ENCODE results near the gene ATRN. TPM values are rescaled to one million over a fixed set of nuclear protein-coding genes. Genes with fewer than 3 reads are reported as not detected.

ATRN gene
- total RNA-seq, 4 donors from 2014 or later: 14.4 to 20.0 (median 16.3) TPM

- in situ Hi-C loops (cut with MboI; ENCODE audit: low sequenced_read_pairs in 4 of 4) (no loop called here), intact Hi-C loops (cut with DNase I; ENCODE audit: low total_unique reads) (no loop called here)
- H3K27ac ChIP-seq: no peak overlapping the region
- ATAC-seq: no peak
- H3K9me3 ChIP-seq: no peaks in the 10 kb centered on the region
- H3K4me1 ChIP-seq: no peaks in the 10 kb centered on the region
- no peaks in the 10 kb centered on the region for H3K27me3 ChIP-seq
- no peak for TF ChIP-seq CTCF (IDR thresholded peaks at IDR 0.05 in 4 of 5, conservative IDR thresholded peaks at IDR 0.05 in 1 of 5)
- no peak for TF ChIP-seq POLR2A (IDR thresholded peaks at IDR 0.05)
- no peak overlapping the region for H3K4me3 ChIP-seq
- DNase-seq: no peak
- H3K36me3 ChIP-seq: peaks cover 0 to 20% of the 10 kb centered on the region in 2 donors
Measured at GRCh38 chr20:3606021-3606420, 135.2 kb downstream of the ATRN start.

GRCh38 chr20:3611901-3612300, 141.1 kb downstream of the ATRN start:
- no peak for TF ChIP-seq CTCF (IDR thresholded peaks at IDR 0.05 in 4 of 5, conservative IDR thresholded peaks at IDR 0.05 in 1 of 5)
- no peak for TF ChIP-seq POLR2A (IDR thresholded peaks at IDR 0.05)
- H3K4me3 ChIP-seq: no peak overlapping the region
- ATAC-seq: no peak
- no peak overlapping the region for H3K27ac ChIP-seq
- no peaks in the 10 kb centered on the region for H3K4me1 ChIP-seq
- no peaks in the 10 kb centered on the region for H3K27me3 ChIP-seq
- intact Hi-C loops (cut with DNase I; ENCODE audit: low total_unique reads) (no loop called here), in situ Hi-C loops (cut with MboI; ENCODE audit: low sequenced_read_pairs in 4 of 4) (no loop called here)
- H3K9me3 ChIP-seq: no peaks in the 10 kb centered on the region
- no peak for DNase-seq
- H3K36me3 ChIP-seq: no peaks in the 10 kb centered on the region

- Histone ChIP-seq H3K27me3 (no peaks in the 10 kb centered on the region), H3K4me1 (no peaks in the 10 kb centered on the region), H3K4me3 (no peak overlapping the region), H3K9me3 (no peaks in the 10 kb centered on the region), H3K27ac (no peak overlapping the region), H3K36me3 (no peaks in the 10 kb centered on the region)
- no peak for ATAC-seq
- no peak for TF ChIP-seq CTCF (IDR thresholded peaks at IDR 0.05 in 4 of 5, conservative IDR thresholded peaks at IDR 0.05 in 1 of 5)
- no peak for TF ChIP-seq POLR2A (IDR thresholded peaks at IDR 0.05)
- DNase-seq: no peak
- intact Hi-C loops (cut with DNase I; ENCODE audit: low total_unique reads) (no loop called here), in situ Hi-C loops (cut with MboI; ENCODE audit: low sequenced_read_pairs in 4 of 4) (no loop called here)
Measured at GRCh38 chr20:3612795-3613572, 142.2 kb downstream of the ATRN start.

- intact Hi-C loops (cut with DNase I; ENCODE audit: low total_unique reads) (no loop called here), in situ Hi-C loops (cut with MboI; ENCODE audit: low sequenced_read_pairs in 4 of 4) (no loop called here)
- Histone ChIP-seq H3K4me1 (no peaks in the 10 kb centered on the region), H3K27ac (no peak overlapping the region), H3K9me3 (no peaks in the 10 kb centered on the region), H3K36me3 (no peaks in the 10 kb centered on the region), H3K4me3 (no peak overlapping the region), H3K27me3 (no peaks in the 10 kb centered on the region)
- DNase-seq: no peak
- ATAC-seq: no peak
- TF ChIP-seq CTCF (IDR thresholded peaks at IDR 0.05 in 4 of 5, conservative IDR thresholded peaks at IDR 0.05 in 1 of 5) (no peak), POLR2A (IDR thresholded peaks at IDR 0.05) (no peak)
Measured at GRCh38 chr20:3613821-3614440, 143.1 kb downstream of the ATRN start.
